Measurements from ENCODE around the gene PRR14.

GRCh38 chr16:30651124-30652004 is 604 bp downstream of the PRR14 start:
- TF ChIP-seq CTCF (IDR thresholded peaks at IDR 0.05) (peak; percentile 54 to 82 (median 74)), POLR2A (IDR thresholded peaks at IDR 0.05) (no peak)

All from Peyer's patch (tissue), 4 donors.